Heart left ventricle (tissue), 16 donors: ENCODE measurements around the gene CIDEC. TPM values are rescaled to one million over a fixed set of nuclear protein-coding genes. Genes with fewer than 3 reads are reported as not detected.

Experiments
- ATAC-seq, 4 donors: fragments of 200-7000 bp; cut with Tn5 transposase; one replicate each; pipeline ENCODE4 v1.9.1; 2020 to 2022; ENCODE audit warnings: moderate library complexity in 4 of 4, mild to moderate bottlenecking in 3 of 4, moderate number of reproducible peaks in 1 of 4
- DNase-seq, 5 donors: peaks; one replicate each; pipeline ENCODE4 v3.0.0-alpha.2; 2020
- H3K27ac ChIP-seq, 12 donors: fragments of 200-600 bp; sonication (generic) in 4 of 12; one replicate each; pipeline versions ENCODE4 v1.5.0 to v1.8.0; 2016 to 2022; ENCODE audit warnings: mild to moderate bottlenecking in 2 of 12
- H3K27me3 ChIP-seq, 9 donors: fragments of 200-600 bp; sonication (generic) in 2 of 9; one replicate each; pipeline versions ENCODE4 v1.5.1 to v1.8.0; 2016 to 2022; ENCODE audit warnings: mild to moderate bottlenecking in 3 of 9
- H3K36me3 ChIP-seq, 9 donors: fragments of 200-600 bp; sonication (generic) in 2 of 9; one replicate each; pipeline versions ENCODE4 v1.5.0 to v1.8.0; 2018 to 2022; ENCODE audit warnings: mild to moderate bottlenecking in 2 of 9
- H3K4me1 ChIP-seq, 12 donors: fragments of 200-600 bp; sonication (generic) in 4 of 12; one replicate each; pipeline versions ENCODE4 v1.5.0 to v1.8.0; 2016 to 2022; ENCODE audit warnings: mild to moderate bottlenecking in 3 of 12
- H3K4me3 ChIP-seq, 12 donors: fragments of 200-600 bp; sonication (generic) in 4 of 12; one replicate each; pipeline versions ENCODE4 v1.5.0 to v1.8.0; 2017 to 2022; ENCODE audit warnings: mild to moderate bottlenecking in 9 of 12, moderate library complexity in 4 of 12
- H3K9me3 ChIP-seq, 12 donors: fragments of 200-600 bp; sonication (generic) in 4 of 12; one replicate each; pipeline versions ENCODE4 v1.5.0 to v1.8.0; 2016 to 2022; ENCODE audit warnings: mild to moderate bottlenecking in 1 of 12
- POLR2A ChIP-seq, 2 donors: fragments of 450-650 bp; IDR thresholded peaks; one replicate each; pipeline ENCODE4 v1.6.1; 2017; ENCODE audit warnings: antibody characterized with exemption in 2 of 2, mild to moderate bottlenecking in 2 of 2, moderate library complexity in 2 of 2
- WGBS, 4 donors: extraction: QIAGEN DNeasy Blood & Tissue Kit in 2 of 4; methylation state at CpG; one replicate each; pipeline versions ENCODE4 v1.1.5 to v1.1.7; 2013 to 2018; 5-methylcytosine and 5-hydroxymethylcytosine counted together
- intact Hi-C, 10 donors: fragments of 100-400 bp; cut with DNase I; formaldehyde crosslinking; loops; one replicate each; pipeline versions ENCODE4 v1.11.1 to v1.14.2; 2022
- polyA plus RNA-seq, 2 donors: library from polyadenylated mRNA; stranded (reverse); fragments of 200-250 nt; gene quantifications; one replicate each; pipeline ENCODE4 v1.2.3, GENCODE V29; 2013
- total RNA-seq, 9 donors: library from RNA; depleted of rRNA in 2 of 9; stranded (reverse); fragments of >200 nt in 2 of 9; fragmentation: NEBNext Ultra II Directional in 3 of 9; extraction: Animal tissue kit (Norgen Biotek cat#: 25700) in 3 of 9; gene quantifications; one replicate each; pipeline versions ENCODE4 v1.1.0 to v1.2.4, GENCODE V29; 2016 to 2023
- TF ChIP-seq, protein P1 (sequence below), 12 donors: fragments of 200-600 bp; sonication (generic) in 4 of 12; IDR thresholded peaks; one replicate each; pipeline versions ENCODE4 v1.5.0 to v1.8.0; 2018 to 2022; ENCODE audit warnings: antibody characterized with exemption in 12 of 12, mild to moderate bottlenecking in 5 of 12
- donor health status: ischemic (EF 13 %, LVEDD 7.1; RV severe dilation, severe dysfunction).
- donor health status: healthy with polysubstance abuse.
- donor health status: DM: no; HTN: yes; CAD: no.
- donor health status: DM: no; HTN: no; CAD: no.
- donor health status: ischemic (EF 25% LVEDD 6.9; RV normal size, moderate dysfunction).
- donor health status: ischemic (EF 25% LVEDD 5.7; RV mildly dilated, moderate dysfunction).
- donor health status: healthy.
- donor health status: DM: yes; HTN: yes; CAD: no.
- donor health status: ischemic (EF 35%, LVEDD 5.7; RV mildly dilated, moderate dysfunction).
- donor health status: nonischemic (EF 11% LVEDD 7.7; RV severe dilation, severe dysfunction).
- donor health status: DM: yes; HTN: yes; CAD: no.
- donor health status: PGD.
- donor health status: ischemic (EF 29% LVEDD 5.4; RV normal size, mild dysfunction).
- donor health status: nonischemic (EF 23%, LVEDD 6.1; RV moderate dilation, normal function).

CIDEC gene
- total and polyA plus RNA-seq, 11 donors, result 0.72 to 59.0 (median 4.0) TPM; not detected in 2

- TF ChIP-seq POLR2A (IDR thresholded peaks at IDR 0.05), result no peak
- TF ChIP-seq, protein P1, sequence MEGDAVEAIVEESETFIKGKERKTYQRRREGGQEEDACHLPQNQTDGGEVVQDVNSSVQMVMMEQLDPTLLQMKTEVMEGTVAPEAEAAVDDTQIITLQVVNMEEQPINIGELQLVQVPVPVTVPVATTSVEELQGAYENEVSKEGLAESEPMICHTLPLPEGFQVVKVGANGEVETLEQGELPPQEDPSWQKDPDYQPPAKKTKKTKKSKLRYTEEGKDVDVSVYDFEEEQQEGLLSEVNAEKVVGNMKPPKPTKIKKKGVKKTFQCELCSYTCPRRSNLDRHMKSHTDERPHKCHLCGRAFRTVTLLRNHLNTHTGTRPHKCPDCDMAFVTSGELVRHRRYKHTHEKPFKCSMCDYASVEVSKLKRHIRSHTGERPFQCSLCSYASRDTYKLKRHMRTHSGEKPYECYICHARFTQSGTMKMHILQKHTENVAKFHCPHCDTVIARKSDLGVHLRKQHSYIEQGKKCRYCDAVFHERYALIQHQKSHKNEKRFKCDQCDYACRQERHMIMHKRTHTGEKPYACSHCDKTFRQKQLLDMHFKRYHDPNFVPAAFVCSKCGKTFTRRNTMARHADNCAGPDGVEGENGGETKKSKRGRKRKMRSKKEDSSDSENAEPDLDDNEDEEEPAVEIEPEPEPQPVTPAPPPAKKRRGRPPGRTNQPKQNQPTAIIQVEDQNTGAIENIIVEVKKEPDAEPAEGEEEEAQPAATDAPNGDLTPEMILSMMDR (IDR thresholded peaks at IDR 0.05), result no peak
Measured at GRCh38 chr3:9820946-9821345, 59.1 kb downstream of the CIDEC start.

DNA sequence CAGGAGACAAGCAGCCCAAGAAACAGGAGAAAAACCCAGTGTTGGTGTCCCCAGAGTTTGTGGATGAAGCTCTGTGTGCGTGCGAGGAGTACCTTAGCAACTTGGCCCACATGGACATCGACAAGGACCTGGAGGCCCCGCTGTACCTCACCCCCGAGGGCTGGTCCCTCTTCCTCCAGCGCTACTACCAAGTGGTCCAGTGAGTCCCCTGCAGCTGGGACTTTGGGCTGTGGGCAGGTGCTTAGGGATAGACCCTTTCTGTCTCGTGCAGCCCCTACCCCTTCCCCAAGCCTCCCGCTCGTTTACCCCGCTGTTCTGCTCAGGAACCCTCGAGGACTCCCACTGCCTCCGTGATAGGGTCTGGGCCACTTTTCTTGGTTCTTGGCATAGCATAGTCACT lies 59.5 kb downstream of the CIDEC start:
- 89 to 95% (median 92%) methylated on average over 12 of the region's 12 CpGs for WGBS, 4 donors
- Histone ChIP-seq H3K27me3 (no peaks in the 10 kb centered on the region), H3K27ac (no peak overlapping the region), H3K36me3 (peaks cover 0 to 37% (median 6%) of the 10 kb centered on the region in 9 donors), H3K4me3 (no peak overlapping the region), H3K4me1 (no peaks in the 10 kb centered on the region), H3K9me3 (no peaks in the 10 kb centered on the region)
- no peak for TF ChIP-seq POLR2A (IDR thresholded peaks at IDR 0.05)
- TF ChIP-seq, protein P1 (IDR thresholded peaks at IDR 0.05), result no peak
- ATAC-seq, result no peak
- DNase-seq, result peak in 1 of 5 donors; percentile 17
- intact Hi-C loops, result no loop called here

More at GRCh38 chr3:9820946-9821345, 59.1 kb downstream of the CIDEC start:
- Histone ChIP-seq H3K36me3 (peaks cover 0 to 33% (median 6%) of the 10 kb centered on the region in 9 donors), H3K27ac (no peak overlapping the region), H3K27me3 (no peaks in the 10 kb centered on the region), H3K4me3 (no peak overlapping the region), H3K4me1 (no peaks in the 10 kb centered on the region), H3K9me3 (no peaks in the 10 kb centered on the region)
- intact Hi-C loops, result no loop called here
- WGBS, 4 donors, result 70 to 78% (median 74%) methylated on average over 2 of the region's 2 CpGs
- DNase-seq (peak in 1 of 5 donors; percentile 1), ATAC-seq (peak in 1 of 4 donors; percentile 36)

- H3K4me1 ChIP-seq, result no peaks in the 10 kb centered on the region
- intact Hi-C loops, result no loop called here
- ATAC-seq (no peak), DNase-seq (no peak)
- TF ChIP-seq, protein P1 (IDR thresholded peaks at IDR 0.05), result no peak
- TF ChIP-seq POLR2A (IDR thresholded peaks at IDR 0.05), result no peak
- no peak overlapping the region for H3K4me3 ChIP-seq
- peaks cover 0 to 52% (median 7%) of the 10 kb centered on the region in 9 donors for H3K36me3 ChIP-seq
- no peaks in the 10 kb centered on the region for H3K9me3 ChIP-seq
- WGBS, 4 donors, result 81 to 99% (median 89%) methylated on average over 6 to 7 of the region's 7 CpGs
- no peak overlapping the region for H3K27ac ChIP-seq
- H3K27me3 ChIP-seq, result no peaks in the 10 kb centered on the region
Measured at GRCh38 chr3:9818666-9819335, 61.3 kb downstream of the CIDEC start.

- no peak overlapping the region for H3K4me3 ChIP-seq
- no peaks in the 10 kb centered on the region for H3K9me3 ChIP-seq
- H3K4me1 ChIP-seq, result no peaks in the 10 kb centered on the region
- H3K36me3 ChIP-seq, result peaks cover 0 to 61% (median 17%) of the 10 kb centered on the region in 9 donors
- TF ChIP-seq POLR2A (IDR thresholded peaks at IDR 0.05), result no peak
- TF ChIP-seq, protein P1 (IDR thresholded peaks at IDR 0.05), result no peak
- DNase-seq (peak in 1 of 5 donors; percentile 4), ATAC-seq (no peak)
- intact Hi-C loops, result no loop called here
- 86 to 95% (median 93%) methylated on average over 6 of the region's 6 CpGs for WGBS, 4 donors
- no peaks in the 10 kb centered on the region for H3K27me3 ChIP-seq
- no peak overlapping the region for H3K27ac ChIP-seq
Measured at GRCh38 chr3:9817436-9817835, 62.6 kb downstream of the CIDEC start.

Other genes starting within 250 kb of the CIDEC start
- 10 to 100 TPM; 31.6 to 93.7 (median 46.3) TPM for gene MTMR14, start 230.7 kb downstream of the CIDEC start, total RNA-seq
- gene MTMR14, start 230.7 kb downstream of the CIDEC start, polyA plus RNA-seq, result 10 to 100 TPM; 34.1 to 37.7 TPM
- not detected for gene CPNE9, start 176.4 kb downstream of the CIDEC start, total RNA-seq
- under 1 TPM in 1 of 2 donors, not detected in 1; 0.04 TPM for gene CPNE9, start 176.4 kb downstream of the CIDEC start, polyA plus RNA-seq
- 10 to 100 TPM in 6 of 9 donors, 1 to 10 TPM in 3; 9.0 to 17.8 (median 10.6) TPM for gene BRPF1, start 148.5 kb downstream of the CIDEC start, total RNA-seq
- 10 to 100 TPM in 1 of 2 donors, 1 to 10 TPM in 1; 5.5 to 12.0 TPM for gene BRPF1, start 148.5 kb downstream of the CIDEC start, polyA plus RNA-seq
- gene OGG1, start 130.3 kb downstream of the CIDEC start, total RNA-seq, result 10 to 100 TPM in 2 of 9 donors, 1 to 10 TPM in 7; 6.2 to 14.8 (median 8.3) TPM
- gene OGG1, start 130.3 kb downstream of the CIDEC start, polyA plus RNA-seq, result 10 to 100 TPM in 1 of 2 donors, 1 to 10 TPM in 1; 9.8 to 12.2 TPM
- gene CAMK1, start 110.3 kb downstream of the CIDEC start, total RNA-seq, result 10 to 100 TPM in 7 of 9 donors, 1 to 10 TPM in 2; 9.7 to 26.3 (median 14.7) TPM
- 10 to 100 TPM; 13.8 to 17.5 TPM for gene CAMK1, start 110.3 kb downstream of the CIDEC start, polyA plus RNA-seq
- gene TADA3, start 87.8 kb downstream of the CIDEC start, total RNA-seq, result 10 to 100 TPM; 32.8 to 61.5 (median 45.9) TPM
- gene TADA3, start 87.8 kb downstream of the CIDEC start, polyA plus RNA-seq, result 10 to 100 TPM; 37.2 to 53.3 TPM
- 100 to 1,000 TPM in 1 of 9 donors, 10 to 100 TPM in 8; 48.8 to 147 (median 79.7) TPM for gene ARPC4, start 87.2 kb downstream of the CIDEC start, total RNA-seq
- gene ARPC4, start 87.2 kb downstream of the CIDEC start, polyA plus RNA-seq, result 100 to 1,000 TPM in 1 of 2 donors, 10 to 100 TPM in 1; 30.0 to 151 TPM
- gene TTLL3, start 70.0 kb downstream of the CIDEC start, total RNA-seq, result 10 to 100 TPM in 5 of 9 donors, 1 to 10 TPM in 4; 7.0 to 30.3 (median 11.8) TPM
- 10 to 100 TPM in 1 of 2 donors, 1 to 10 TPM in 1; 4.7 to 17.3 TPM for gene TTLL3, start 70.0 kb downstream of the CIDEC start, polyA plus RNA-seq
- 10 to 100 TPM; 25.8 to 68.6 (median 31.1) TPM for gene RPUSD3, start 36.2 kb downstream of the CIDEC start, total RNA-seq
- gene RPUSD3, start 36.2 kb downstream of the CIDEC start, polyA plus RNA-seq, result 10 to 100 TPM; 41.1 to 43.5 TPM
- 10 to 100 TPM; 15.1 to 40.3 (median 21.2) TPM for gene JAGN1, start 10.4 kb upstream of the CIDEC start, total RNA-seq
- 10 to 100 TPM; 20.8 to 77.3 TPM for gene JAGN1, start 10.4 kb upstream of the CIDEC start, polyA plus RNA-seq
- 1 to 10 TPM in 4 of 9 donors, under 1 TPM in 5; 0.65 to 6.9 (median 0.79) TPM for gene IL17RE, start 22.6 kb upstream of the CIDEC start, total RNA-seq
- gene IL17RE, start 22.6 kb upstream of the CIDEC start, polyA plus RNA-seq, result 1 to 10 TPM in 1 of 2 donors, under 1 TPM in 1; 0.95 to 1.3 TPM
- gene IL17RC, start 36.8 kb upstream of the CIDEC start, total RNA-seq, result 10 to 100 TPM; 20.6 to 45.3 (median 29.2) TPM
- gene IL17RC, start 36.8 kb upstream of the CIDEC start, polyA plus RNA-seq, result 10 to 100 TPM; 34.7 to 42.1 TPM
- gene CRELD1, start 53.6 kb upstream of the CIDEC start, total RNA-seq, result 10 to 100 TPM; 45.9 to 77.8 (median 60.6) TPM
- gene CRELD1, start 53.6 kb upstream of the CIDEC start, polyA plus RNA-seq, result 10 to 100 TPM; 61.8 to 71.8 TPM
- 1 to 10 TPM in 4 of 9 donors, under 1 TPM in 5; 0.39 to 2.3 (median 0.81) TPM for gene PRRT3, start 72.2 kb upstream of the CIDEC start, total RNA-seq
- gene PRRT3, start 72.2 kb upstream of the CIDEC start, polyA plus RNA-seq, result under 1 TPM; 0.44 to 0.46 TPM
- 100 to 1,000 TPM in 2 of 9 donors, 10 to 100 TPM in 7; 54.9 to 109 (median 74.7) TPM for gene EMC3, start 106.6 kb upstream of the CIDEC start, total RNA-seq
- gene EMC3, start 106.6 kb upstream of the CIDEC start, polyA plus RNA-seq, result 100 to 1,000 TPM in 1 of 2 donors, 10 to 100 TPM in 1; 41.8 to 164 TPM
- 1 to 10 TPM in 4 of 9 donors, under 1 TPM in 5; 0.12 to 4.4 (median 0.97) TPM for gene FANCD2, start 146.2 kb upstream of the CIDEC start, total RNA-seq
- under 1 TPM; 0.62 to 0.80 TPM for gene FANCD2, start 146.2 kb upstream of the CIDEC start, polyA plus RNA-seq
- not detected for gene FANCD2OS, start 228.0 kb upstream of the CIDEC start, total RNA-seq
- not detected for gene FANCD2OS, start 228.0 kb upstream of the CIDEC start, polyA plus RNA-seq
- gene BRK1, start 235.4 kb upstream of the CIDEC start, total RNA-seq, result 100 to 1,000 TPM in 3 of 9 donors, 10 to 100 TPM in 6; 69.8 to 109 (median 89.8) TPM
- 100 to 1,000 TPM in 1 of 2 donors, 10 to 100 TPM in 1; 85.5 to 159 TPM for gene BRK1, start 235.4 kb upstream of the CIDEC start, polyA plus RNA-seq